ENCODE data around the gene FAM161B.

FAM161B gene

GRCh38 chr14:73888460-73888725, 61.5 kb downstream of the FAM161B start:
- H3K27me3 ChIP-seq (ENCODE audit: control insufficient read depth, insufficient read depth, low read length) = no peaks in the 10 kb centered on the region
- H3K4me1 ChIP-seq (ENCODE audit: control insufficient read depth, insufficient read depth, low read length) = peaks cover 9% of the 10 kb centered on the region
- H3K36me3 ChIP-seq (ENCODE audit: control insufficient read depth, insufficient read depth, low read length) = no peaks in the 10 kb centered on the region
- no peaks in the 10 kb centered on the region for H3K9me3 ChIP-seq (ENCODE audit: control insufficient read depth, low read length)
- H3K4me3 ChIP-seq (ENCODE audit: low read length) = no peak overlapping the region
- H3K9ac ChIP-seq (ENCODE audit: low read length) = no peak overlapping the region

DNA sequence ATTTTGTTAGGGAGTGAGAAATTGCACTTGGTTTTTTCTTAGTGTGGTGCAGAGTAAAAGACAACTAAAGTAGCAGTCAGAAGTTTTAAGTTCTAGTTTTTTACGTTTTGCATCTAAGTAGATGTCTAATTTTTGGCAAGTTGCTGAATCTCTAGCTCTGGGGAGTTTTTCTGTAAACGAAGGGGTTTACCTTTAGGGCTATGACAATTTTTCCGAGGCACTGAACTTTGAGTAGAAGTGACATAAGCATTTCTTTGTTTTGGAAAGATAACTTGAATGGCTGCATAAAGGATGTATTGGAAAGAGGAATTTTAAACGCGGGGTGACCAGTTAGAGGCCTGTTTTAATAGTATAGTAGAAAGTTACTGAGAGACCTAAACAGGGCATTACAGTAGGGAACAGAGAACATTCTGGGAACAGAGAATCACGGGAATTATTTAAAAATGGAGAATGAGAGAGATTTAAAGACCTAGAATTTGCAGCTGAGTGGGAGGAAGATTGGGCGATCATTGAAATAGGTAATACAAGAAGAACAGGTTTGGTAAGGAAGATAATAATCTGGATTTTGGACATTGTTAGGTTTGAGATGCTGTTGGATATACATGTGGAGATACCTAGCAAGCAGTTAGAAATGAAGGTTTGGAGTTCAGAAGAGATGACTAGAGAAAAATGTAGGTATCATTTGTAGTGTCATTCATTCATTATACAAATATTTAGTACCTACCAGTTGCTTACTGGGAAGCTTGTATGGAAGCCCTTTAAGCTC, 62.0 kb downstream of the FAM161B start:
- peak overlapping the region; percentile 83 for H3K4me3 ChIP-seq (ENCODE audit: low read length)
- peak overlapping the region; percentile 95 for H3K9ac ChIP-seq (ENCODE audit: low read length)
- no peaks in the 10 kb centered on the region for H3K9me3 ChIP-seq (ENCODE audit: control insufficient read depth, low read length)
- H3K4me1 ChIP-seq (ENCODE audit: control insufficient read depth, insufficient read depth, low read length) = peaks cover 9% of the 10 kb centered on the region
- no peaks in the 10 kb centered on the region for H3K36me3 ChIP-seq (ENCODE audit: control insufficient read depth, insufficient read depth, low read length)
- no peaks in the 10 kb centered on the region for H3K27me3 ChIP-seq (ENCODE audit: control insufficient read depth, insufficient read depth, low read length)

GRCh38 chr14:73887318-73887616, 62.6 kb downstream of the FAM161B start:
- H3K27me3 ChIP-seq (ENCODE audit: control insufficient read depth, insufficient read depth, low read length) = no peaks in the 10 kb centered on the region
- peak overlapping the region; percentile 83 for H3K4me3 ChIP-seq (ENCODE audit: low read length)
- no peaks in the 10 kb centered on the region for H3K9me3 ChIP-seq (ENCODE audit: control insufficient read depth, low read length)
- H3K4me1 ChIP-seq (ENCODE audit: control insufficient read depth, insufficient read depth, low read length) = peaks cover 9% of the 10 kb centered on the region
- H3K36me3 ChIP-seq (ENCODE audit: control insufficient read depth, insufficient read depth, low read length) = no peaks in the 10 kb centered on the region
- H3K9ac ChIP-seq (ENCODE audit: low read length) = peak overlapping the region; percentile 95

DNA sequence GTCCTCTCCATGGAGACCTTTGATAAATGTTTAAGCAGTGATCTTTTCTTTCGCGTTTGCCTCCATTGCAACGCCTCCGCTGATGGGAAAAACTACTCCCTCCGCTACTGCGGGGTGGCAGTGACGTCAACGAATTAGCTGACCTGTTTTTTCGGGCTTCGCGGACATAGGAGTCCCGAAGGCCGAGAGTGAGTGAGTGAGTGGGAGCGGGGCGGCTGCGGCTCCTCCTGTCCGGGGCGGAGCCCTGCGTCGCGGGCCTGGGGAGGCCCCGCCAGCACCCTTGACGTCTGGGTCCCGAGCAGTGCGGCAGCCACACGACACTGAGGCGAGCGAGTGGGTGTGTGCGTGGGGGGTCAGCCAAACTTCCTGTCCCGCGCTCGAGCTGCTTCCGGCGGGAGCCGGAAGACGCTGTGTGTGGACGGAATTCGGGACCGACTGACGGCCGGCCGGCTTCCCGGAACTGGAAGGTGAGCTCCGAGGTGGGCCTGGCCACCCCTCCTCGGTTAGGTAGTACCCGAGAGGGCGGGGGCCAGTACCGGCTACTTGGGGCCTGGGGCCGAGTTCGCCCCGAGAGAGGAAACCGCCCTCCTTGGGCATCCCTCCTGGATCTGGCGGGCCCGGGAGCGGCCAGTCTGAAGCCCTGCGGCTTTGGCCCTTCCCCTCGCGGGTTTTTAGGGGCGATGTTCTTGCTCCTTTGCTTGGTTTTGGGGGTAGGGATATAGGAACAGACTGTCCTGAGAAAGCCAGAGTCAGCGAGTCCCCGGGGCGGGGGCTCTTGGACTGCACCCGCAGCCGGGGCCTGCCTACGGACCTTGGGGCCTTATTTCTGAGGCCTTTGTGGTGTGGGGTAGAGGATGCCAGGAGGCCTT, 63.2 kb downstream of the FAM161B start, which contains the start of gene ZNF410:
Gene ZNF410, plus strand, starts transcription at position 411 of the 869 bp plus-strand sequence. CDS start 5,317 bp downstream, outside the sequence.
- H3K4me3 ChIP-seq (ENCODE audit: low read length) = peak within 1 kb of the TSS; percentile 83
- H3K9ac ChIP-seq (ENCODE audit: low read length) = peak within 1 kb of the TSS; percentile 95
- no peaks in the 10 kb centered on the region for H3K36me3 ChIP-seq (ENCODE audit: control insufficient read depth, insufficient read depth, low read length)
- H3K9me3 ChIP-seq (ENCODE audit: control insufficient read depth, low read length) = no peaks in the 10 kb centered on the region
- peaks cover 9% of the 10 kb centered on the region for H3K4me1 ChIP-seq (ENCODE audit: control insufficient read depth, insufficient read depth, low read length)
- H3K27me3 ChIP-seq (ENCODE audit: control insufficient read depth, insufficient read depth, low read length) = no peaks in the 10 kb centered on the region

GRCh38 chr14:73884438-73885190, 65.3 kb downstream of the FAM161B start:
- no peaks in the 10 kb centered on the region for H3K9me3 ChIP-seq (ENCODE audit: control insufficient read depth, low read length)
- no peak overlapping the region for H3K4me3 ChIP-seq (ENCODE audit: low read length)
- H3K9ac ChIP-seq (ENCODE audit: low read length) = no peak overlapping the region
- no peaks in the 10 kb centered on the region for H3K27me3 ChIP-seq (ENCODE audit: control insufficient read depth, insufficient read depth, low read length)
- H3K4me1 ChIP-seq (ENCODE audit: control insufficient read depth, insufficient read depth, low read length) = peaks cover 9% of the 10 kb centered on the region
- no peaks in the 10 kb centered on the region for H3K36me3 ChIP-seq (ENCODE audit: control insufficient read depth, insufficient read depth, low read length)
